Thymus (tissue), 11 donors: ENCODE results near the gene KNDC1. TPM values are rescaled to one million over a fixed set of nuclear protein-coding genes. Genes with fewer than 3 reads are reported as not detected.

ENCODE experiments used
- DNase-seq, 9 donors: peaks; one replicate each; pipeline ENCODE4 v3.0.0-alpha.2; 2013; ENCODE audit warnings: low spot score in 9 of 9, low read depth in 6 of 9, missing footprints in 1 of 9
- H3K27ac ChIP-seq, 2 donors: one replicate each; pipeline ENCODE4 v1.5.1; 2013; ENCODE audit warnings: control low read depth in 1 of 2, low read depth in 1 of 2, low read length in 1 of 2, mild to moderate bottlenecking in 1 of 2, moderate library complexity in 1 of 2
- H3K27me3 ChIP-seq, 2 donors: one replicate each; pipeline ENCODE4 v1.5.1; 2013; ENCODE audit warnings: low read length in 1 of 2; ENCODE audit not compliant: control insufficient read depth in 2 of 2, insufficient read depth in 1 of 2
- H3K36me3 ChIP-seq, 2 donors: one replicate each; pipeline ENCODE4 v1.5.1; 2013; ENCODE audit warnings: low read length in 1 of 2, mild to moderate bottlenecking in 1 of 2, moderate library complexity in 1 of 2; ENCODE audit not compliant: control insufficient read depth in 2 of 2, insufficient read depth in 2 of 2
- H3K4me1 ChIP-seq, 2 donors: one replicate each; pipeline ENCODE4 v1.5.1; 2013; ENCODE audit warnings: low read length in 2 of 2; ENCODE audit not compliant: control insufficient read depth in 2 of 2, insufficient read depth in 2 of 2
- H3K4me3 ChIP-seq, 2 donors: one replicate each; pipeline ENCODE4 v1.5.1; 2013; ENCODE audit warnings: low read length in 2 of 2, control low read depth in 1 of 2, mild to moderate bottlenecking in 1 of 2
- H3K9me3 ChIP-seq, 2 donors: one replicate each; pipeline ENCODE4 v1.5.1; 2013; ENCODE audit warnings: low read length in 1 of 2, mild to moderate bottlenecking in 1 of 2; ENCODE audit not compliant: control insufficient read depth in 2 of 2, insufficient read depth in 1 of 2
- WGBS: extraction: QIAGEN DNeasy Blood & Tissue Kit; methylation state at CpG from one replicate; pipeline ENCODE4 v1.1.7; 2013; 5-methylcytosine and 5-hydroxymethylcytosine counted together
- polyA plus RNA-seq: library from polyadenylated mRNA; stranded (reverse); fragments of 200-250 nt; gene quantifications from one replicate; pipeline ENCODE4 v1.2.3, GENCODE V29; 2013
- total RNA-seq: library from RNA; stranded (reverse); fragments of 120-200 nt; gene quantifications from one replicate; pipeline ENCODE4 v1.2.4, GENCODE V29; 2013
- donor health status: healthy.

KNDC1 gene
- total and polyA plus RNA-seq, 2 donors: 0.02 to 0.19 TPM

DNA sequence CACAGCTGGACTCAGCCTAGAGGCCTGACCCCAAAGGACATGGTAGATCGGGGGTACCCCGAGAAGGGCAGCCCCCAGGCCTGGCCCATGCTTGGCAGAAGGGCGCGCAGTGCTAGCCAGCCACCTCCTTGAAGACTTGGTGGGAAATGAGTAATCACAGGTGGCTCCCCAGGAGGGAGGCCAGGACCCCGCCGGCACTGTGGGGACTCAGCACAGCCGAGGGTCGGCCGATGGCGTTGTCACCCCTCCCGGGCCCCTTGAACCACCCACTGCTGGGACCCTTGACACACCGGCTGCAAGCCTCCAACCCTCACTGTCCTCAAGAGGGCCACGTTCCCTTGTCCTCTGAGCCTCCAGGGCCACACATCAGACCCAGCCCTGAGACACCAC lies 44.6 kb upstream of the KNDC1 start:
- 93% methylated on average over 13 of the region's 13 CpGs for WGBS
- no peaks in the 10 kb centered on the region for H3K27me3 ChIP-seq
- no peaks in the 10 kb centered on the region for H3K4me1 ChIP-seq
- H3K36me3 ChIP-seq: no peaks in the 10 kb centered on the region
- no peak overlapping the region for H3K4me3 ChIP-seq
- no peak for DNase-seq
- H3K27ac ChIP-seq: no peak overlapping the region
- H3K9me3 ChIP-seq: peaks cover 7 to 67% of the 10 kb centered on the region in 2 donors

DNA sequence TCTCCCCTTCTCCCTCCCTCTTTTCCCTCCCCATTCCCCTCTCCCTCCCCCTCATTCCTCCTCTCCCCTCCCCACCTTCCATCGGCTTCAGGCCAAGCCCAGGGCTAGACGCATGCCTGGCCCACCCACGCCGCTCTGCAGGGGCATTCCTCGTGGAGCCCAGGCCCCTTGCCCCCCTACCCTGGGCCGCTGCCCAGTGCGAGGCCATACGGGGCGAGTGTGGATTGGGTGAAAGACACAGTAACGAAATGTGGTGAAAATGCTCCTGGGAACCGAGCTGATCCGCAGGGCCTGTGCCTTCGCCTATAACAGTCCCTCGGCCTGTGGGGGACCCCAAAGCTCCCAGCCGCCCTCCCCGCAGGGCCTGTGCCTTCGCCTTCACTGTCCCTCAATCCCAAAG lies 44.0 kb upstream of the KNDC1 start:
- H3K27me3 ChIP-seq: no peaks in the 10 kb centered on the region
- H3K9me3 ChIP-seq: peaks cover 7 to 67% of the 10 kb centered on the region in 2 donors
- H3K4me1 ChIP-seq: no peaks in the 10 kb centered on the region
- no peak overlapping the region for H3K4me3 ChIP-seq
- WGBS: 89% methylated on average over 17 of the region's 17 CpGs
- no peak for DNase-seq
- no peaks in the 10 kb centered on the region for H3K36me3 ChIP-seq
- no peak overlapping the region for H3K27ac ChIP-seq

DNA sequence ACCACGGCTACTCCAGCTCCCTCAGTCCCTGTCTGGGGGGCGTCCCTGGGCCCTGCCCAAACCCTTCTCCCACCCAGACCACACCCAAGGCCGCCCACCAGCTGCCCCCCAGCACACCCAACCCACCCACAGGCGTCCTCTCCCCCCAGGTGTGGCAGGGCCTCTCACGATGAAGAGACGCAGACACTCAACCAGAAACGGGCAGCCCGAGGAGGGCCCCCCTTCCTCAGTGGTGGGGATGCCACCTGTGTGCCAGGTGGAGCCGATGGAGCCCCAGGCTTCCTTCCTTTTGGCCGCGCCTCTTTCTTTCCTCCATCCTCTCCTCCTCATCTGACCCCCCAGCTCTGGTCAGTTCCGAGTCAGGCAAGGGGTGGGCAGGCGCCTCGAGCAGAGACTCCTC lies 43.6 kb upstream of the KNDC1 start:
- no peak overlapping the region for H3K27ac ChIP-seq
- no peak overlapping the region for H3K4me3 ChIP-seq
- DNase-seq: no peak
- no peaks in the 10 kb centered on the region for H3K27me3 ChIP-seq
- peaks cover 11 to 68% of the 10 kb centered on the region in 2 donors for H3K9me3 ChIP-seq
- H3K36me3 ChIP-seq: no peaks in the 10 kb centered on the region
- no peaks in the 10 kb centered on the region for H3K4me1 ChIP-seq
- WGBS: 81% methylated on average over 14 of the region's 14 CpGs

- DNase-seq: no peak
- H3K4me3 ChIP-seq: no peak overlapping the region
- H3K9me3 ChIP-seq: peaks cover 12 to 63% of the 10 kb centered on the region in 2 donors
- 96% methylated on average over 21 of the region's 21 CpGs for WGBS
- no peaks in the 10 kb centered on the region for H3K4me1 ChIP-seq
- no peaks in the 10 kb centered on the region for H3K36me3 ChIP-seq
- H3K27me3 ChIP-seq: no peaks in the 10 kb centered on the region
- H3K27ac ChIP-seq: no peak overlapping the region
These were observed 42.9 kb upstream of the KNDC1 start for GRCh38 chr10:133117036-133117687.

- Histone ChIP-seq H3K4me3 (no peak overlapping the region), H3K36me3 (no peaks in the 10 kb centered on the region), H3K9me3 (peaks cover 9 to 57% of the 10 kb centered on the region in 2 donors), H3K27me3 (peaks cover 0 to under 1% of the 10 kb centered on the region in 2 donors), H3K27ac (no peak overlapping the region), H3K4me1 (no peaks in the 10 kb centered on the region)
- no peak for DNase-seq
- WGBS: 86% methylated on average over 8 of the region's 8 CpGs
These were observed 42.3 kb upstream of the KNDC1 start for GRCh38 chr10:133117688-133118071.

GRCh38 chr10:133121479-133121878 lies 38.5 kb upstream of the KNDC1 start:
- H3K4me1 ChIP-seq: no peaks in the 10 kb centered on the region
- H3K9me3 ChIP-seq: peaks cover 5 to 22% of the 10 kb centered on the region in 2 donors
- H3K27ac ChIP-seq: no peak overlapping the region
- H3K36me3 ChIP-seq: no peaks in the 10 kb centered on the region
- H3K27me3 ChIP-seq: peaks cover 0 to 18% of the 10 kb centered on the region in 2 donors
- no peak overlapping the region for H3K4me3 ChIP-seq
- 98% methylated on average over 8 of the region's 8 CpGs for WGBS
- no peak for DNase-seq

DNA sequence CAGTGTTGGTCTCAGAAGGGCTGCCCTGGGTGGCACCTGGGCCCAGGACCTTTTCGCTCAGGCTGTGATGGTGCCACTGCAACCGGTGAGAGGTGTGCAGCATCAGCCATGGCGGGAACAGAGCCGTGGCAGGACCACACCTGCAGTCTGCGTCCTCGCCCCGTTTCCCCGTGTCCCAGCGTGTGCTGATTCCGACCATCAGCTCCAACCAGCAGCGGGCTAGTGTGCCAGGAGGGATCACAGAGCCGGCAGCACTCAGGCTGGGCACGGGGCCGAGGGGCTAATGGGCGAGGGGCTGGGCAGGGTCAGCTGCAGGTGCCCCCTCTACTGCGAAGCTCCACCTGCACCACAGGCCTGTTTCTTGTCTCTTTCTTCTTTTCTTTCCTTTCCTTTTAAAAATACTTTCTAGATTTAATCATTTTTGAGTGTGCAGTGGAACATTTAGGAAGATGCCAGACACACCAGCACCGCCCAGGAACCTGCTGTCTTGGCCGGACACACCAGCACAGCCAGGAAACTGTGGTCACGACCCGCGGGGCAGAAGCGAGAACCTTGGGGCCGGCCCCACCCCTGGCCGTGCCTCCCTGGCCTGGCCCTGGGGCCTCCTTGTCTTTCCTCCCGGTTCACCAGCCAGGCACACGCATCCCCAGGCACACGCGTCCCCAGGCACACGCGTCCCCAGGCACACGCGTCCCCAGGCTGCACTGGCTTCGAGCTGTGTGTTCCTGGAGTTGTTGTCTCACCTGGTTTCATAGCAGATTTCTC lies 37.7 kb upstream of the KNDC1 start:
- H3K4me3 ChIP-seq: no peak overlapping the region
- H3K27me3 ChIP-seq: peaks cover 0 to 18% of the 10 kb centered on the region in 2 donors
- no peak for DNase-seq
- no peaks in the 10 kb centered on the region for H3K4me1 ChIP-seq
- WGBS: 52% methylated on average over 33 of the region's 33 CpGs
- H3K27ac ChIP-seq: no peak overlapping the region
- H3K9me3 ChIP-seq: peaks cover 5 to 15% of the 10 kb centered on the region in 2 donors
- H3K36me3 ChIP-seq: no peaks in the 10 kb centered on the region

DNA sequence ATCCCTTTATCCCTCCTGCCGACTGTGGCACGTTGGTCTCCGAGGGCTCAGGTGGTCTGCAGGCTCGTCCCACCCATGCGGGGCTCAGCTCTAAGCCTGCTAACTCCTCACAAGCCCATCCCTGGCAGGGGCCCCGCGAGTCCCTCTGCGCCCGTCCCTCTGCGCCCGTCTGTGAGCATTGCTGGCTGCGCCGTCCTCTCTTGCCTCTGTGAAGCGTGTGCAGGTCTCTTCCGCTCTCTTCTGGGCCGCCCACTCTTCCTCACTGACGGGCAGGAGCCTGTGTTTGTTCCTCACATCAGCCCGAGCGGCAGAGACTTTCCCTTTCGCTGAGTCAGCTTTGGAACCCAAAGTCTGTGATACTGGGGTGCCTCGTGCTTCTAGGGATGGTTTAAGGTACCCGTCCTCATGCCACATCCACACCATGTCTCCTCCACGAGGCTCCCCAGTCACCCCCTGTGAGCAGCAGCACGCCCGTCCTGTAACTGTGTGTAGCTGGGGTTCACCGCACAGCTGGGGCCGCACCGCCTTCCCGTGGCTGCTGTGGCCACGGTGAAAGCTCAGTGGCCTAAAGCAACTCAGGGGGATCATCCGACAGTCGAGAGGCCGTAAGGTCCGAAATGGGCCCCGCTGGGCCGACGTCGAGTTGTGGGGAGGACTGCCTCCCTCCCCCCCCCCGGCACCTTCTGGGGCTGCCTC lies 36.8 kb upstream of the KNDC1 start:
- H3K36me3 ChIP-seq: no peaks in the 10 kb centered on the region
- H3K4me1 ChIP-seq: no peaks in the 10 kb centered on the region
- no peak overlapping the region for H3K27ac ChIP-seq
- DNase-seq: no peak
- H3K9me3 ChIP-seq: peaks cover 5 to 13% of the 10 kb centered on the region in 2 donors
- H3K4me3 ChIP-seq: no peak overlapping the region
- H3K27me3 ChIP-seq: peaks cover 0 to 18% of the 10 kb centered on the region in 2 donors
- 69% methylated on average over 39 of the region's 39 CpGs for WGBS

DNA sequence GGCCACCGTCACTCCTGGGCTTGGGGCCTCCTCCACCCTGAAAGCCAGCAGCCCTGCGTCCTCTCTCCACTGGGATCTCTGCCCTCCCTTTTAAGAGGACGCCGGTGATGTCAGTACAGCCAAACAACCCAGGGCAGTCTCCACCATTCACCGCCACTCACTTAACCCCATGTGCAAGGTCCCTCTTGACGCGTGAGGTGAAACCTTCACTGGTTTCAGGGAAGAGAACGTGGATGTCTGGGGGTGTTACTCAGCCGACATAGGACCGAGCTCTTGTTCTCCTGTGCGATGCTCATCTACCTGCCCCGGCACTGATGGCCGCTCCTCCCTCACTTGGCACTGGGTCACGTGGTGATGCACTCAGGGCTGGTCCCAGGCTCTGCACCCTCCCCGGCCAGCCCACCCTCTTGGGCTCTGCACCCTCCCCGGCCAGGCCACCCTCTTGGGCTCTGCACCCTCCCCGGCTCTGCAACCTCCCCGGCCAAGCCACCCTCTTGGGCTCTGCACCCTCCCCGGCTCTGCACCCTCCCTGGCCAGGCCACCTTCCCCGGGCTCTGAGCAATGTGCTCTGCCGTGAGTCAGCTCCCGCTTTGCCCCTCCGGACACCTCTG lies 36.2 kb upstream of the KNDC1 start:
- Histone ChIP-seq H3K27me3 (peaks cover 0 to 18% of the 10 kb centered on the region in 2 donors), H3K9me3 (peaks cover 5 to 12% of the 10 kb centered on the region in 2 donors), H3K4me3 (no peak overlapping the region), H3K36me3 (no peaks in the 10 kb centered on the region), H3K4me1 (no peaks in the 10 kb centered on the region), H3K27ac (no peak overlapping the region)
- 93% methylated on average over 23 of the region's 23 CpGs for WGBS
- DNase-seq: no peak
